Cardiac fibroblast (primary cell): ENCODE measurements around the gene THAP9.
"Not testable (repeated sequence)": the region's sequence is repeated elsewhere in the genome, so short reads cannot be mapped to it uniquely, and the experiment has no call there.

ENCODE experiments used
- DNase-seq, 2 donors: peaks; one replicate each; pipeline versions ENCODE4 v3.0.0 to v3.0.0-alpha.2; 2010; ENCODE audit warnings: low read depth in 2 of 2
- H3K4me3 ChIP-seq, 2 donors: replicated peaks in 1 of 2; 1 replicate in 1 of 2; 2 replicates in 1 of 2; pipeline ENCODE4 v1.5.1; 2011; ENCODE audit warnings: low read depth in 2 of 2, low read length in 2 of 2, mild to moderate bottlenecking in 2 of 2, moderate library complexity in 1 of 2
- TF ChIP-seq, protein P1 (sequence below): IDR thresholded peaks from one replicate; pipeline ENCODE4 v1.5.1; 2011; ENCODE audit warnings: low read depth, mild to moderate bottlenecking, low read length, inconsistent platforms

Gene THAP9

DNA sequence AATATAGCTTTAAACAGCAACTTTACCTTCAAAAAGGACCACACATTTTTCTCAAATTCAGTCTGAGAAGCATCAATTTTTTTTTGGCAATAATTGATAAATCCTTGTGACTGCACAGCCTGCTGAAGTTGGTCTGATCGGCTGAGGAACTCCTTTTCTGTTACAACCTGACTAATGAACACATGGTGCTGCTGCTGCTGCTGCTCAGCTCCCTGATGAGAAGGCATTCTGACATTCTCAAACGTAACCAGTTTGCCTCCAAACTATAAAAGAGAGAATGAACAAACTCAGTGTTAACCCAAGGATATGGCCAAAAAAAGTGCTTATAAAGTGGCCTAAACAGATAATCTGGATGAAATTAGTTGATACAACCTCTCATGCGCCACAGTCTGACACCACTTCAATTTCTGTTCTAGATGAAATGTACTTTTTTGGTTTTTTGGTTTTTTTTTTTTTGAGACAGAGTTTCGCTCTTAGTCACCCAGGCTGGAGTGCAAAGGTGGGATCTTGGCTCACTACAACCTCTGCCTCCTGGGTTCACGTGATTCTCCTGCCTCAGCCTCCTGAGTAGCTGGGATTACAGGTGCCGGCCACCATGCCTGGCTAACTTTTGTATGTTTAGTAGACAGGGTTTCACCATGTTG, 36.1 kb upstream of the THAP9 start:
- no peak overlapping the region for H3K4me3 ChIP-seq
- TF ChIP-seq, protein P1, sequence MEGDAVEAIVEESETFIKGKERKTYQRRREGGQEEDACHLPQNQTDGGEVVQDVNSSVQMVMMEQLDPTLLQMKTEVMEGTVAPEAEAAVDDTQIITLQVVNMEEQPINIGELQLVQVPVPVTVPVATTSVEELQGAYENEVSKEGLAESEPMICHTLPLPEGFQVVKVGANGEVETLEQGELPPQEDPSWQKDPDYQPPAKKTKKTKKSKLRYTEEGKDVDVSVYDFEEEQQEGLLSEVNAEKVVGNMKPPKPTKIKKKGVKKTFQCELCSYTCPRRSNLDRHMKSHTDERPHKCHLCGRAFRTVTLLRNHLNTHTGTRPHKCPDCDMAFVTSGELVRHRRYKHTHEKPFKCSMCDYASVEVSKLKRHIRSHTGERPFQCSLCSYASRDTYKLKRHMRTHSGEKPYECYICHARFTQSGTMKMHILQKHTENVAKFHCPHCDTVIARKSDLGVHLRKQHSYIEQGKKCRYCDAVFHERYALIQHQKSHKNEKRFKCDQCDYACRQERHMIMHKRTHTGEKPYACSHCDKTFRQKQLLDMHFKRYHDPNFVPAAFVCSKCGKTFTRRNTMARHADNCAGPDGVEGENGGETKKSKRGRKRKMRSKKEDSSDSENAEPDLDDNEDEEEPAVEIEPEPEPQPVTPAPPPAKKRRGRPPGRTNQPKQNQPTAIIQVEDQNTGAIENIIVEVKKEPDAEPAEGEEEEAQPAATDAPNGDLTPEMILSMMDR = no peak
- no peak for DNase-seq

DNA sequence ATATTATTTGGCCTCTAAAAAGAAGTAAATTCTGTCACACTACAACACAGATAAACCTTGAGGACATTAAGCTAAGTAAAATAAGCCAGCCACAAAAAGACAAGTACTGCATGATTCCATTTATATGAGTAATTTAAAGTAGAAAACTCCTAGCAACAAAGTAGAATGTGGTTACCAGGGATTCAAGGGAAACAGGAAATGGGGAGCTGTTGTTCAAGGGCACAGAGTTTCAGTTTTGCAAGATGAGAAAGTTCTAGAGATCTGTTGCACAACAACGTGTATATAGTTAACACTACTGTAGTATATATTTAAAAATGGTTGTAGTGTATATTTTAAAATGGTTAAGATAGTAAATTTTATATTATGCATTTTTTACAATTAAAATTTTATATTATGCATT, 34.9 kb upstream of the THAP9 start:
- peak; percentile 93 to 97 for DNase-seq
- TF ChIP-seq, protein P1 = no peak
- H3K4me3 ChIP-seq = no peak overlapping the region

DNA sequence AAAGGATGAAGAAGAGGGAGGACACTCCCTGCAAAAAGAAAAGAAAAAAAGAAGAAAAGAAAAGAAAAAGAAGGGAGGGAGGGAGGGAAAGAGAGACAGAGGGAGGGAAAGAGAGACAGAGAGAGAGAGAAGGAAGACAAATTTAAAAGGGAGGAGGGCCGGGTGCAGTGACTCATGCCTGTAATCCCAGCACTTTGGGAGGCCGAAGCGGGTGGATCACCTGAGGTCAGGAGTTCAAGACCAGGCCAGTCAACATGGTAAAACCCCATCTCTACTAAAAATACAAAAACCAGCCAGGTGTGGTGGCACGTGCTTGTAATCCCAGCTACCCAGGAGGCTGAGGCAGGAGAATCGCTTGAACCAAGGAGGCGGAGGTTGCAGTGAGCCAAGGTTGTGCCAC, 34.5 kb upstream of the THAP9 start:
- H3K4me3 ChIP-seq = not testable (repeated sequence)
- peak; percentile 16 to 53 for DNase-seq

DNA sequence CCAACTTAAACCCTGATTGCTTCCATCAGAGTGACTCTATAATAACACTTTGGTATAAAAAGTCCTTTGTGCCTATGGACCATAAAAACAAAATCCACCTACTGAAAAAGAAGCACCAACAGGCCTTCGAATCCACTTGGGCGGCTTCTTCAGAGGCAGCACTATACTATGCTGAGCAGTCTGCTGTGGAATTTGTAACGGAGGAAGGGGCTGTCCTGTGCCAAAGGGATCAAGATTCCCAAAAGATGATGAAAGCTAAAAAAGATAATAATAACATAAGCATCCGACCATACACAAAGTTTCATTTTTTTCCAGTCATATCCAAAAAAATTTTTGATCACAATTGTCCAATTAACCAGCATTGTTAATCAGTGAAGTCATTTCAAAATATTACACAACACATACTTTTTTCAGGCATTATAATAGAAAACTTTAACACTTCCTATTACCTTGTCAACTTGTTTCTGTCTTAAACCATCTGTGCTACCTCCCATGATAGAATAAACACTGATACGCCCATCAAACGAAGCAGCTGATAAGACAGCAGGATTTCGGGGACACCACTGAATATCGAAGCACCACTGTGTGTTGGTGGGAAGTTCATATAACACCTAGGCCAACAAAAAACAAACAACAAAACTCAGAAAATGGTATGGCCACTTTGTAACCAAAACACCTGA, 33.7 kb upstream of the THAP9 start:
- H3K4me3 ChIP-seq = no peak overlapping the region
- TF ChIP-seq, protein P1 = no peak
- peak; percentile 34 to 39 for DNase-seq

DNA sequence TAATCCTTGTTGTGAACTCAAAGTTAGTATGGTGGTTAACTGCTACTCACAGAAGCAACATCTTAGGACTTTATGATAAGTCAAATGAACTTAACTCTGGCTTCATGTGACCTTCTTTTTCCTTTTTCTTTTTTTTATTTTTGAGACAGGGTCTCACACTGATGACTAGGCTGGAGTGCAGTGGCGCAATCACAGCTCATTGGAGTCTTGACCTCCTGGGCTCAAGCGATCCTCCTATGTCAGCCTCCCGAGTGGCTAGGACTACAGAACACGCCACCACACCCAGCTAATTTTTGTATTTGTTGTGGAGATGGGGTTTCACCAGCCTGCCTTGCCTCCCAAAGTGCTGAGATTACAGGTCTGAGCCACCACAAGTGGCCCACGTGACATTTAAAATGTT, 32.0 kb upstream of the THAP9 start:
- DNase-seq = no peak
- no peak overlapping the region for H3K4me3 ChIP-seq
- TF ChIP-seq, protein P1 = no peak

DNA sequence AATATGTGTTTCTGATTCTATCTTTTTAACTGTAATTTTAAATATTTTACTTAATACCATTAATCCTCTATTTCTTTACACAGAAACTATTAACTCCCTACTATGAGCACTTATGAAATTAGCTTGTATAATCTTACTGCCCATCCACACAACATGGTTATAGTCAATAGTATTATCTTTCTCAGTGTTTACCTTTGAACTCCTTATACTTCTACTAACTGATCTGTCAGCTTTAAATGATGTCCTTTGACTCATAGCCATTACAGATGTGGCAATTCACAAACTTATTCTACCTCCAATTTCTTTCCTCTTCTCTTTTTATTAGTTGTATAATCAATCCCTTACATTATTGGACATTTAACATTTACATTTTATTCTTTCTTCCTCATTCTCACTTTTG, 15.1 kb upstream of the THAP9 start:
- TF ChIP-seq, protein P1 = no peak
- no peak for DNase-seq
- no peak overlapping the region for H3K4me3 ChIP-seq

DNA sequence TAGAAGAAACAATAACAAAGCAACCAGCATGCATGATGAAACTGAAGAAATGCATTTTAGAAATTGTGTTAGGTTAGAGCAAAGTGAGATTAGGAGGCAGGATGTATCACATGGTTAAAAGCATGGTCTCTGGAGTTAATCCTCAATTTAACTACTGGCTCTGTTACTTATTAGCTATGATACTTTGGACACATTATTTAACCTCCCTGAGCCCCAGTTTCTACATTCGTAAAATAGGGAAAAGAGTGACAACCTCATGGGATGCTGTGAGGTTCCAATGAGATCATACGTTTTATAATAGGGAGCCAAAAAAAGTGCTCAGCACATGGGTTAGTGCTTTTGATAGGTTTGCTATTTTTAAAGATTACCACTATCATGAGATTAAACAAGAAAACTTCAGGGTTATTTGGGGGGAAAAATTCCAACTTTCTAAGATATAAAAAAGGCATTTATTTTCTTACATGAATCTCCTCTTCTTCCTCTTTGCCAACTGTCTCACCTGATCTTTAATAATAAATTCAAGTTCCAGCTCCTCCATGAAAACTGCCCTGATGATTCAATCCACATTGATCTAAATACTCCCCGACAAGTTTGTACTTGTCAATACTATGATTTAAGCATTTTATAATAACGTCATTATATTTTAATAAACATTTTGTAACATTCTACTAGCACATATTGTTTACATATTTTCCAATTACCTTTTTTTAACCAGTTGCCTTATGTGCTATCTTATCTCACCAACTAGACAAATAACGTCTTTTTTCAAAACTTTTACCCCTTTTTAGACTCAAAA, 14.2 kb upstream of the THAP9 start:
- TF ChIP-seq, protein P1 = no peak
- DNase-seq = no peak
- peak overlapping the region in 1 of 2 donors; percentile 5 for H3K4me3 ChIP-seq
